Uterus (tissue), 2 donors: ENCODE results near the gene ZNF773.

Source experiments
- CTCF ChIP-seq, 4 experiments: fragments of 200-600 bp in 2 of 4; fragments of 450-650 bp in 2 of 4; sonication (generic) in 2 of 4; IDR thresholded peaks; one replicate each; pipeline ENCODE4 v1.5.1; 2016 to 2019; ENCODE audit warnings: antibody characterized with exemption in 4 of 4, mild to moderate bottlenecking in 2 of 4, moderate library complexity in 1 of 4
- POLR2A ChIP-seq, 2 donors: fragments of 450-650 bp; IDR thresholded peaks; one replicate each; pipeline ENCODE4 v1.6.1; 2016; ENCODE audit warnings: antibody characterized with exemption in 2 of 2, mild to moderate bottlenecking in 1 of 2, moderate library complexity in 1 of 2

- TF ChIP-seq CTCF (IDR thresholded peaks at IDR 0.05) = no peak
- no peak for TF ChIP-seq POLR2A (IDR thresholded peaks at IDR 0.05)
These were observed 27.6 kb downstream of the ZNF773 start, which contains the start of gene ZNF549 for GRCh38 chr19:57527136-57527881.
